COLO668 (cell line): ENCODE data around the gene ECD.
"Not testable (repeated sequence)": the region's sequence is repeated elsewhere in the genome, so short reads cannot be mapped to it uniquely, and the experiment has no call there.

Experiments used
- DNase-seq: peaks from one replicate; lab custom pipeline; 2025; ENCODE audit not compliant: unreplicated experiment; lab: John Stamatoyannopoulos, UW

ECD gene

GRCh38 chr10:73161079-73161478, 6.7 kb downstream of the ECD start:
- no peak for DNase-seq

- peak; percentile 19 for DNase-seq
Observed at GRCh38 chr10:73159038-73159648, 8.7 kb downstream of the ECD start.

GRCh38 chr10:73156054-73156453, 11.8 kb downstream of the ECD start:
- DNase-seq = no peak

GRCh38 chr10:73152009-73152408, 15.8 kb downstream of the ECD start:
- no peak for DNase-seq

- DNase-seq = not testable (repeated sequence)
Observed at GRCh38 chr10:73150633-73151413, 17.0 kb downstream of the ECD start.

- DNase-seq = no peak
Observed at GRCh38 chr10:73141603-73142002, 26.2 kb downstream of the ECD start.

GRCh38 chr10:73139251-73139650, 28.6 kb downstream of the ECD start:
- DNase-seq = no peak

- DNase-seq = no peak
Observed at GRCh38 chr10:73136627-73137026, 31.2 kb downstream of the ECD start.

- no peak for DNase-seq
Observed at GRCh38 chr10:73134727-73135126, 33.1 kb downstream of the ECD start.

- DNase-seq = no peak
Observed at GRCh38 chr10:73131913-73132686, 35.7 kb downstream of the ECD start.

- DNase-seq = no peak
Observed at GRCh38 chr10:73131301-73131700, 36.5 kb downstream of the ECD start.

GRCh38 chr10:73126343-73126742, 41.5 kb downstream of the ECD start:
- DNase-seq = no peak

GRCh38 chr10:73119952-73120351, 47.9 kb downstream of the ECD start:
- no peak for DNase-seq

- no peak for DNase-seq
Observed at GRCh38 chr10:73119457-73119856, 48.4 kb downstream of the ECD start.

- no peak for DNase-seq
Observed at GRCh38 chr10:73117976-73118743, 49.6 kb downstream of the ECD start.

GRCh38 chr10:73116017-73116416, 51.8 kb downstream of the ECD start:
- no peak for DNase-seq

- no peak for DNase-seq
Observed at GRCh38 chr10:73113551-73113950, 54.3 kb downstream of the ECD start.

- not testable (repeated sequence) for DNase-seq
Observed at GRCh38 chr10:73112032-73112431, 55.8 kb downstream of the ECD start.

GRCh38 chr10:73110345-73110849, 57.4 kb downstream of the ECD start, which contains the start of gene NUDT13:
Gene NUDT13, plus strand, starts transcription at chr10:73110455. Its CDS starts 3,911 bp downstream, at chr10:73114366.
- peak; percentile 46 for DNase-seq

GRCh38 chr10:73109248-73109652, 58.6 kb downstream of the ECD start:
- not testable (repeated sequence) for DNase-seq

GRCh38 chr10:73106301-73106700, 61.5 kb downstream of the ECD start:
- no peak for DNase-seq
